Common myeloid progenitor, CD34-positive (primary cell): ENCODE results near the gene CWC15.

Experiments
- CTCF ChIA-PET: fragments of 350-600 bp; sonication (Branson Sonifier 250); formaldehyde crosslinking; loops from one replicate; lab custom pipeline; 2021; ENCODE audit warnings: antibody characterized with exemption; lab: Charles Lee
- POLR2A ChIA-PET: fragments of 350-600 bp; sonication (Branson Sonifier 250); formaldehyde crosslinking; loops from one replicate; lab custom pipeline; 2021; ENCODE audit warnings: antibody characterized with exemption; lab: Charles Lee
- DNase-seq, 3 donors: peaks; one replicate each; pipeline versions ENCODE4 v3.0.0 to v3.0.0-alpha.2; 2013
- H3K27ac ChIP-seq, 2 experiments: 1 replicate in 1 of 2; 2 replicates in 1 of 2; pipeline ENCODE4 v1.7.0; 2013; ENCODE audit warnings: inconsistent platforms in 2 of 2, low read length in 2 of 2, mild to moderate bottlenecking in 2 of 2, low read depth in 1 of 2, moderate library complexity in 1 of 2; ENCODE audit not compliant: severe bottlenecking in 2 of 2, insufficient read depth in 1 of 2, poor library complexity in 1 of 2
- H3K27me3 ChIP-seq, 5 experiments: replicated peaks in 2 of 5; 1 replicate in 3 of 5; 2 replicates in 2 of 5; pipeline versions ENCODE4 v1.6.1 to v1.7.0; 2013; ENCODE audit warnings: low read length in 4 of 5, mild to moderate bottlenecking in 2 of 5, moderate library complexity in 2 of 5, inconsistent platforms in 1 of 5; ENCODE audit not compliant: insufficient read depth in 5 of 5, control insufficient read depth in 4 of 5
- H3K36me3 ChIP-seq, 4 experiments: 1 replicate in 2 of 4; 2 replicates in 2 of 4; pipeline versions ENCODE4 v1.6.1 to v1.7.0; 2013; ENCODE audit warnings: low read length in 3 of 4, control low read depth in 1 of 4, mild to moderate bottlenecking in 1 of 4; ENCODE audit not compliant: control insufficient read depth in 4 of 4, insufficient read depth in 4 of 4
- H3K4me1 ChIP-seq, 4 experiments: 1 replicate in 3 of 4; 2 replicates in 1 of 4; pipeline versions ENCODE4 v1.6.1 to v1.7.1; 2013; ENCODE audit warnings: low read length in 3 of 4, mild to moderate bottlenecking in 3 of 4, control low read depth in 1 of 4, inconsistent platforms in 1 of 4, moderate library complexity in 1 of 4; ENCODE audit not compliant: control insufficient read depth in 4 of 4, insufficient read depth in 4 of 4; ENCODE audit errors: control extremely low read depth in 1 of 4
- H3K4me3 ChIP-seq, 7 experiments: 1 replicate in 4 of 7; 2 replicates in 3 of 7; pipeline versions ENCODE4 v1.5.1 to v1.7.0; 2013; ENCODE audit warnings: mild to moderate bottlenecking in 7 of 7, low read length in 6 of 7, moderate library complexity in 6 of 7, inconsistent platforms in 2 of 7, low read depth in 2 of 7, control low read depth in 1 of 7; ENCODE audit not compliant: insufficient read depth in 4 of 7, control insufficient read depth in 1 of 7; ENCODE audit errors: extremely low read depth in 1 of 7
- H3K9me3 ChIP-seq, 5 experiments: 1 replicate in 4 of 5; 2 replicates in 1 of 5; pipeline versions ENCODE4 v1.6.1 to v1.7.1; 2013; ENCODE audit warnings: low read length in 4 of 5, mild to moderate bottlenecking in 2 of 5, inconsistent platforms in 1 of 5, low read depth in 1 of 5, moderate library complexity in 1 of 5; ENCODE audit not compliant: control insufficient read depth in 4 of 5, insufficient read depth in 2 of 5; ENCODE audit errors: control extremely low read depth in 1 of 5
- WGBS: methylation state at CpG from one replicate; pipeline ENCODE4 v1.1.5; 2013; ENCODE audit not compliant: insufficient coverage; 5-methylcytosine and 5-hydroxymethylcytosine counted together

Gene CWC15

DNA sequence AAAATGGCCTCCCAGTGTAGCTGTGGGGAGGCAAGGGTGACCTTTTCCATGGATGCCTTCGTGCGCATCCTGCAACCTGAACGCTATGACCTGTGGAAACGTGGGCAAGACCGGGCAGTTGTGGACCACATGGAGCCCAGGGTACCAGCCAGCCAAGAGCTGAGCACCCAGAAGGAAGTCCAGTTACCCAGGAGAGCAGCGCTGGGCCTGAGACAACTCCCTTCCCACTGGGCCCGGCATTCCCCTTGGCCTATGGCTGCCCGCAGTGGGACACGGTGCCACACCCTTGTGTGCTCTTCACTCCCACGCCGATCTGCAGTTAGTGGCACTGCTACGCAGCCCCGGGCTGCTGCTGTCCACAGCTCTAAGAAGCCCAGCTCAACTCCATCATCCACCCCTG is 24.9 kb upstream of the CWC15 start:
- 98% methylated on average over 13 of the region's 13 CpGs for WGBS
- no peaks in the 10 kb centered on the region for H3K27me3 ChIP-seq
- CTCF ChIA-PET: no interaction called here
- no peaks in the 10 kb centered on the region for H3K36me3 ChIP-seq
- no peaks in the 10 kb centered on the region for H3K9me3 ChIP-seq
- no peak for DNase-seq
- no peak overlapping the region for H3K27ac ChIP-seq
- H3K4me1 ChIP-seq: no peaks in the 10 kb centered on the region
- POLR2A ChIA-PET: no interaction called here
- H3K4me3 ChIP-seq: no peak overlapping the region

DNA sequence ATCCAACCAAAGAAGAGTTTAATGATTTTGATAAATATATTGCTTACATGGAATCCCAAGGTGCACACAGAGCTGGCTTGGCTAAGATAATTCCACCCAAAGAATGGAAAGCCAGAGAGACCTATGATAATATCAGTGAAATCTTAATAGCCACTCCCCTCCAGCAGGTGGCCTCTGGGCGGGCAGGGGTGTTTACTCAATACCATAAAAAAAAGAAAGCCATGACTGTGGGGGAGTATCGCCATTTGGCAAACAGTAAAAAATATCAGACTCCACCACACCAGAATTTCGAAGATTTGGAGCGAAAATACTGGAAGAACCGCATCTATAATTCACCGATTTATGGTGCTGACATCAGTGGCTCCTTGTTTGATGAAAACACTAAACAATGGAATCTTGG is 24.1 kb upstream of the CWC15 start:
- Histone ChIP-seq H3K27ac (no peak overlapping the region), H3K4me3 (no peak overlapping the region), H3K9me3 (no peaks in the 10 kb centered on the region), H3K4me1 (no peaks in the 10 kb centered on the region), H3K27me3 (no peaks in the 10 kb centered on the region), H3K36me3 (no peaks in the 10 kb centered on the region)
- ChIA-PET CTCF (no interaction called here), POLR2A (no interaction called here)
- DNase-seq: peak in 2 of 3 donors; percentile 1 to 4
- WGBS: 100% methylated on average over 4 of the region's 6 CpGs

DNA sequence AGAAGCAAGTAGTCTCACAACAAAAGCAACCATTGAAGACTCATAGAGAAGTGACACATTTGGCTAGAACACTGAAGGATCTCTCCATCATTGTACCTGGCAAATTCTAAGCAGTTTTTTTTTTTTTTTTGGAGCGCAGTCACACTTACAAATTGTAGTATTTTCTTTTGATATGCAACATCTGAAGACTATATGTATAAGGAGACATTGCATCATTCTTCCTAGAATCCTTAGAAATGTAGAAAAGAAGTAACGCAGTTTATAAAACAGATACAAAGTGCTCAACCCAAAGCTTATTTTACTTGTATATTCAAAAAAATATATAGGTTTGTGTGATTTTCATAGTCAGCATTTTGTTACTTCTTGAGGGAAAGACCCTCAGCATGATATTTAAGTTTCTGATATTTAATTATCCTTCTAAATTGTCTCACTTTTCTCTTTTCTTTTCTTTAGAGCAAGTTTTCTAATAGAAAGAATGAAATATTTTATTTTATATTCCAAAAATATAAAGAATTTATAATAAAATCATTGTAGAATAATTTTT is 20.1 kb upstream of the CWC15 start:
- DNase-seq: no peak
- H3K36me3 ChIP-seq: no peaks in the 10 kb centered on the region
- CTCF ChIA-PET: interaction anchor here (0.6 kb wide), 1 partner anchor 517 kb away, joined by 3 read pairs; no protein-coding TSS in a partner anchor
- H3K4me1 ChIP-seq: no peaks in the 10 kb centered on the region
- WGBS: no CpG with 5 or more reads among the region's 2 CpGs
- H3K9me3 ChIP-seq: no peaks in the 10 kb centered on the region
- POLR2A ChIA-PET: no interaction called here
- H3K27me3 ChIP-seq: peaks cover 0 to 4% (median 0%) of the 10 kb centered on the region in 5 experiments
- H3K27ac ChIP-seq: no peak overlapping the region
- no peak overlapping the region for H3K4me3 ChIP-seq

DNA sequence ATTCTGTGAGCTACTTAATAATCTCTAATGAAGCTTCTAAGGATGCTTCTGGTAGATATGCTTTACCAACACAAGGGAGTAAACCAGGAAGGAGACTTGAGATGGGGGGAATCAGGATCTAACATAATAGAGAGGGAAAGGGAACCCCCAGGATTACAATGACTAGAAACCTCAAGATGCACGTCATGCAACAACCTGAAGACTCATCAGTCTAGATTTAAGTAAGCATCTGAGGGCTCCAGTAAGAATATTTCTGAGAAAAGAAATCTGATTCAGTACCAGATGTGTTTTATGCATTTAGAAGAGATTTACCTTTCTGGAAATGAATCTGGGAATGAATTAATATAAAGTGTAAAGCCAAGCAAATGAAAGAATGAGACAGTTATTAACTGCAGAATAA is 15.4 kb upstream of the CWC15 start:
- POLR2A ChIA-PET: interaction anchor here (1.0 kb wide), 1 partner anchor 9 kb away, joined by 3 read pairs; no protein-coding TSS in a partner anchor
- H3K4me1 ChIP-seq: no peaks in the 10 kb centered on the region
- DNase-seq: no peak
- H3K27me3 ChIP-seq: peaks cover 0 to 4% (median 0%) of the 10 kb centered on the region in 5 experiments
- no peak overlapping the region for H3K4me3 ChIP-seq
- H3K9me3 ChIP-seq: no peaks in the 10 kb centered on the region
- no peaks in the 10 kb centered on the region for H3K36me3 ChIP-seq
- CTCF ChIA-PET: no interaction called here
- WGBS: 100% methylated on average over 1 of the region's 1 CpG
- H3K27ac ChIP-seq: no peak overlapping the region

DNA sequence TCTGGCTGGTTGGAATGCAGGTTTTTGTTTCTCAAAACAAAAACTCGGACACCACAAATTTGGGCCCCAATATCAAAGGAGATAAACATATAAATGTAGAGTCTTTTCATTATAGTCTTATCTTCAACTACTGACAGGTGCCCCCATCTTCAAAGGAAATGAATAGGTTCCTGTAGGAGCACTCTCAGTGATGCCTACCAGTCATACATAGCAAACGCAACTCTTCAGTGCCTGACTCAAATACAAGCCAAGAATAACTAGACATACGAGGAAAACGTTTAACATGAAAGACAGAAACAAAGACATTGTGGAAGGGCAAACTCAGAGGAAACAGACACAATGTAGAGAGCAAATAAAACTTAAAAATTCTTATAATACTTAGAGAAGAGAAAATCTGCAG is 14.0 kb upstream of the CWC15 start:
- ChIA-PET CTCF (no interaction called here), POLR2A (no interaction called here)
- no peak for DNase-seq
- H3K27me3 ChIP-seq: peaks cover 0 to 4% (median 0%) of the 10 kb centered on the region in 5 experiments
- no peak overlapping the region for H3K27ac ChIP-seq
- H3K9me3 ChIP-seq: no peaks in the 10 kb centered on the region
- H3K36me3 ChIP-seq: no peaks in the 10 kb centered on the region
- 57% methylated on average over 1 of the region's 4 CpGs for WGBS
- H3K4me1 ChIP-seq: no peaks in the 10 kb centered on the region
- H3K4me3 ChIP-seq: no peak overlapping the region

DNA sequence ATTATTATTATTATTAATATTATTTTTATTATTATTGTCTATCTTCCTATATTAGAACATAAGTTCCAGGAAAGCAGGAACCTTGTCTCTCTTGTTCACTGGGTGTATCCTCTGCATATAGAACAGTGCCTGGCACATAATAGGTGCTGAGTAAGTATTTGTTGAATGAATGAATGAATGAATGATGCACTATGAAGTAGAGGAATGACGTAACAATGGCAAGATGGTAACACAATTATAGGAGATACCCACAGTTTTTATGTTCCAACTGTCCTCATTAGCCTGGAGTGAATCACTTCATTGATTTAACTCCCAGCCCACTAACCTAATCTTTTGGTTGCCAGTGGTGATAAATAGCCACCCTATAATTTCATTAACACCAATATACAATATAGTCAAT is 2.2 kb upstream of the CWC15 start:
- ChIA-PET POLR2A (no interaction called here), CTCF (interaction anchor here (1.4 kb wide), 1 partner anchor 10 kb away, joined by 3 read pairs; no protein-coding TSS in a partner anchor)
- no peak for DNase-seq
- Histone ChIP-seq H3K4me3 (no peak overlapping the region), H3K4me1 (peaks cover 6 to 15% (median 9%) of the 10 kb centered on the region in 4 experiments), H3K27ac (no peak overlapping the region), H3K36me3 (peaks cover under 1 to 13% (median 9%) of the 10 kb centered on the region in 4 experiments), H3K27me3 (no peaks in the 10 kb centered on the region), H3K9me3 (no peaks in the 10 kb centered on the region)
- no CpG with 5 or more reads among the region's 1 CpG for WGBS

DNA sequence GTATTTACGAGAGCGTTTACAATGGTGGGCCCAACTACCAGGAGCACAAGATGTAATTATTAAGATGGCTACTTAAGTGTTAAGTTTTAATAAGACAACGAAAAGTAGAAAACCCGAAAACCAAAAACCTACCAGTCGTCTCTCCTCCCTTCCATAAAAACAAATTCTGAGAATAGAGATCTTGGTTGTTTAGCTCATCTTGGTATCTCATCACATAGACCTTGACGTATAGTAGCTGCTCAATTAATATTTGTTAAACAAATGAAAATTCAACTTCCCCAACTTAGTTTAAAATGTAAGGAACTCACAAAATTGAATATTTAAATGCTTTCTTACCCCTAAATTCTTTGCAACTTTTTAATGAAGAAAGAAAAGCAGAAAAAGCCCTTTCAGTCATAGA is 822 bp upstream of the CWC15 start:
- peak overlapping the region in 1 of 2 experiments; percentile 89 for H3K27ac ChIP-seq
- H3K4me1 ChIP-seq: peaks cover 6 to 15% (median 9%) of the 10 kb centered on the region in 4 experiments
- peaks cover 10 to 28% (median 18%) of the 10 kb centered on the region in 4 experiments for H3K36me3 ChIP-seq
- POLR2A ChIA-PET: no interaction called here
- 37% methylated on average over 2 of the region's 6 CpGs for WGBS
- H3K4me3 ChIP-seq: peak overlapping the region in 6 of 7 experiments; percentile 92 to 99 (median 96)
- H3K9me3 ChIP-seq: no peaks in the 10 kb centered on the region
- DNase-seq: peak in 2 of 3 donors; percentile 3 to 15
- CTCF ChIA-PET: no interaction called here
- no peaks in the 10 kb centered on the region for H3K27me3 ChIP-seq
